ENCODE data around the gene SH3BP2.

GRCh38 chr4:2824329-2824835, 31.5 kb downstream of the SH3BP2 start:
- TF ChIP-seq, protein P1, sequence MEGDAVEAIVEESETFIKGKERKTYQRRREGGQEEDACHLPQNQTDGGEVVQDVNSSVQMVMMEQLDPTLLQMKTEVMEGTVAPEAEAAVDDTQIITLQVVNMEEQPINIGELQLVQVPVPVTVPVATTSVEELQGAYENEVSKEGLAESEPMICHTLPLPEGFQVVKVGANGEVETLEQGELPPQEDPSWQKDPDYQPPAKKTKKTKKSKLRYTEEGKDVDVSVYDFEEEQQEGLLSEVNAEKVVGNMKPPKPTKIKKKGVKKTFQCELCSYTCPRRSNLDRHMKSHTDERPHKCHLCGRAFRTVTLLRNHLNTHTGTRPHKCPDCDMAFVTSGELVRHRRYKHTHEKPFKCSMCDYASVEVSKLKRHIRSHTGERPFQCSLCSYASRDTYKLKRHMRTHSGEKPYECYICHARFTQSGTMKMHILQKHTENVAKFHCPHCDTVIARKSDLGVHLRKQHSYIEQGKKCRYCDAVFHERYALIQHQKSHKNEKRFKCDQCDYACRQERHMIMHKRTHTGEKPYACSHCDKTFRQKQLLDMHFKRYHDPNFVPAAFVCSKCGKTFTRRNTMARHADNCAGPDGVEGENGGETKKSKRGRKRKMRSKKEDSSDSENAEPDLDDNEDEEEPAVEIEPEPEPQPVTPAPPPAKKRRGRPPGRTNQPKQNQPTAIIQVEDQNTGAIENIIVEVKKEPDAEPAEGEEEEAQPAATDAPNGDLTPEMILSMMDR (IDR thresholded peaks at IDR 0.05; ENCODE audit: low read depth, low read length): no peak
- no peak for TF ChIP-seq POLR2A (IDR thresholded peaks at IDR 0.05; ENCODE audit: extremely low read depth, insufficient read length)
- TF ChIP-seq, protein P2, sequence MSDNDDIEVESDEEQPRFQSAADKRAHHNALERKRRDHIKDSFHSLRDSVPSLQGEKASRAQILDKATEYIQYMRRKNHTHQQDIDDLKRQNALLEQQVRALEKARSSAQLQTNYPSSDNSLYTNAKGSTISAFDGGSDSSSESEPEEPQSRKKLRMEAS (IDR thresholded peaks at IDR 0.05; ENCODE audit: low read depth, low read length): no peak
- no peak for TF ChIP-seq MYC (IDR thresholded peaks at IDR 0.05; ENCODE audit: low read depth, low read length)

Data from NB4 (cell line).